H7 (cell line): Measurements from ENCODE around the gene ARL17A. TPM values are rescaled to one million over a fixed set of nuclear protein-coding genes. Genes with fewer than 3 reads are reported as not detected.
"Not testable (repeated sequence)": the region's sequence is repeated elsewhere in the genome, so short reads cannot be mapped to it uniquely, and the experiment has no call there.

Experiments used
- DNase-seq: peaks from one replicate; pipeline ENCODE4 v3.0.0; 2012
- H3K27me3 ChIP-seq: 2 replicates; pipeline ENCODE4 v1.6.0; 2011; ENCODE audit warnings: mild to moderate bottlenecking, low read length; ENCODE audit not compliant: control insufficient read depth, insufficient read depth
- H3K36me3 ChIP-seq: replicated peaks from 2 replicates; pipeline ENCODE4 v1.5.1; 2011; ENCODE audit warnings: low read length; ENCODE audit not compliant: control insufficient read depth, insufficient read depth
- H3K4me3 ChIP-seq: 2 replicates; pipeline ENCODE4 v1.5.1; 2011; ENCODE audit warnings: low read depth, mild to moderate bottlenecking, control low read depth, low read length, moderate library complexity; ENCODE audit not compliant: insufficient read depth
- total RNA-seq: library from RNA; depleted of rRNA; stranded (reverse); fragments of >200 nt; shearing (Covaris generic); gene quantifications from 2 replicates; pipeline ENCODE4 v1.2.3, GENCODE V29; 2014; rRNA removed

Gene ARL17A
- total RNA-seq, 1 experiment from 2014 or later = 4.9 TPM

DNA sequence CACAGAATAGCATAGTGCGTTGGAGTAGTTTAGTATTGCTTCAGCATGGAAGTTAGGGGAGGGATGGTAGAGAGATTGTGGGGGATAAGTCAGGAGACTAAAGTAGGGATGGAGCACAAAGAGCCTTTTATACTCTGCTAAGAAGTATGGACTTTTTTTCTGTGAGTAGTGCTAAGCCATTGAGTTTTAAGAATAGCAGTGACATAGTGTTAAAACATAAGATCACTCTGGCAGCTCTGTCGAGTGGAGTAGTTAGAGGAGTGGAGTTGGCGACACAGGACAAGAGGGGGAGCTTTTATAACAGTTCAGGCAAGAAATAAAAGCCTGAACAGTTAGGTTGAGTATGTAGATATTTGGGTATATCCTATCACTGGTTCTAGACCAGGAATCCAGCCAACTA, 100.7 kb downstream of the ARL17A start:
- H3K4me3 ChIP-seq, H3K36me3 ChIP-seq, DNase-seq, H3K27me3 ChIP-seq: not testable (repeated sequence)

DNA sequence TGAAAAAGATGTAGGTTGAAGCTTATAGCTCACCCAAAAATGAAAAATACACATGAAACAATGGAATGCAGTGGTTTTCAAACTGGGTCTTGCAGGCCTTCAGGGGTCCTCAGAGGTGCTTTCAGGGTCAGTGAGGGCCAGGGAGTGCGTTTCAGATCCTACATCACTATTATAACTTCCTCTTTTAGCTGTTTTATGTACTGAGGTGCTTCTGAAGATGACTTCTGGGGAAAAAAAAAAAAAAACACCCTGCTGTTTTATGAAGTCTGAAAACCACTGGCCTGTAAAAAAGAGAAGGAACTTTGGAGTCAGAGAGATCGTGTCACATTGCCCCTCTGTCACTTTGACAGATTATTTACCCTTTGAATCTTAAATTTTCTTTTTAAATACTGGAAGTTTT, 103.9 kb downstream of the ARL17A start:
- not testable (repeated sequence) for H3K4me3 ChIP-seq, H3K27me3 ChIP-seq, DNase-seq, H3K36me3 ChIP-seq

DNA sequence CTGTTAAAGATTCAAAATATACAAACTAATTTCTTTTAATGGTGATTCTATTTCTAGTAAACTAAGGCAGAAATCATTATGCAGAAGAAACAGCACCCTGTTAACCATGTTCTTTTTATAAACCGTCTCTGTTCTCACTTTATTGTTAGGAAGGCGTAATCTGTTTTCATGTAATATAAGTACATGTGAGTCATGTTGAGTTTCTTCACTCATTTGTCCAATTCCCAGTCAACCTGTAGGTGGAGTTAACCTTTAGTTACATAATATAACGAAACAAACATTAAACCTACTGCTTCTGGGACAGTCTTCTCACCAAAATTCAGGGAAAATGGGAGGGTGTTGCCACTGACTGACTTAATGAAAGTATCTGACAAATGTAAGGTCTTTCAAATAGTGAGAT, 105.0 kb downstream of the ARL17A start:
- DNase-seq, H3K4me3 ChIP-seq, H3K36me3 ChIP-seq, H3K27me3 ChIP-seq: not testable (repeated sequence)

DNA sequence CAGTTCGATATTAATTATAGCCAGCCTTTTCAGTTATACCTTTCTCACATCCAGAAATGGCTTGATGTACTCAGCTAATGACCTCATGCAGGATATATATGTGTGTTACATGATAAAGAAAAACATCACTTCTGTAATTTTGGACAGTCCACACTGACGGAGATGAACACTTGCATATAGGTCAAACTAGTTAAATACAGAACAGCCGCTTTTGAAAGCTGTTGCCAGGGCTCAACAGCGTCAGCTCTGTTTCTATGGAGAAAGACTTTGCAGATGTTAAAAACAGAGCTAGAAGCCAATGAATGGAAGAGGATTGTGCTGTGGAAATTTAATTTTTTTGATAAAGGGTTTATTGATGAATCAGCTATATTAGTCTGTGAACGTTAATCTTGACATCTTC, 111.9 kb downstream of the ARL17A start:
- H3K36me3 ChIP-seq, H3K27me3 ChIP-seq, H3K4me3 ChIP-seq, DNase-seq: not testable (repeated sequence)

Other genes starting within 250 kb of the ARL17A start
- 1.7 and 2.6 TPM in 2 replicates for gene ARL17B, start 217.9 kb downstream of the ARL17A start, total RNA-seq
- gene LRRC37A2, start 67.2 kb downstream of the ARL17A start, total RNA-seq = 3.3 and 6.1 TPM in 2 replicates
- 22.1 and 22.2 TPM in 2 replicates for gene NSF, start 11.0 kb upstream of the ARL17A start, total RNA-seq
- gene WNT3, start 239.0 kb upstream of the ARL17A start, total RNA-seq = 29.9 and 31.9 TPM in 2 replicates